A673 (cell line): ENCODE data around the gene SH3BGRL3. TPM values are rescaled to one million over a fixed set of nuclear protein-coding genes. Genes with fewer than 3 reads are reported as not detected.

ENCODE experiments used
- BruUV-seq: library from RNA; stranded (reverse); fragments of 400-500 nt; replicated peaks from 2 replicates; lab custom pipeline; 2021; lab: Mats Ljungman, UMichigan
- CTCF ChIA-PET: fragments of 300-600 bp; sonication (Branson Sonifier 250); formaldehyde crosslinking; loops from one replicate; lab custom pipeline; 2022; ENCODE audit warnings: antibody characterized with exemption; lab: Charles Lee
- POLR2A ChIA-PET: fragments of 300-600 bp; sonication (Branson Sonifier 250); formaldehyde crosslinking; loops from one replicate; lab custom pipeline; 2022; ENCODE audit warnings: antibody characterized with exemption; ENCODE audit not compliant: low non-redundant PET; lab: Charles Lee
- DNase-seq: peaks from one replicate; pipeline ENCODE4 v3.0.0-alpha.2; 2015; ENCODE audit warnings: low spot score
- H3K27ac ChIP-seq: fragments of 200-600 bp; sonication (generic); 2 replicates; pipeline ENCODE4 v1.5.1; 2016; ENCODE audit warnings: mixed run types, low read depth, mild to moderate bottlenecking, mixed read lengths, antibody characterized with exemption, low read length; ENCODE audit not compliant: poor library complexity, severe bottlenecking
- H3K27me3 ChIP-seq: fragments of 200-600 bp; sonication (generic); replicated peaks from 2 replicates; pipeline ENCODE4 v1.6.1; 2017; ENCODE audit warnings: mixed run types, low read depth, mild to moderate bottlenecking, mixed read lengths, antibody characterized with exemption, low read length; ENCODE audit not compliant: insufficient read depth, poor library complexity
- H3K36me3 ChIP-seq: fragments of 200-600 bp; sonication (generic); 2 replicates; pipeline ENCODE4 v1.6.1; 2016; ENCODE audit warnings: mixed run types, mild to moderate bottlenecking, mixed read lengths, antibody characterized with exemption, low read length; ENCODE audit not compliant: insufficient read depth, poor library complexity, severe bottlenecking
- H3K4me1 ChIP-seq: fragments of 200-600 bp; sonication (generic); 2 replicates; pipeline ENCODE4 v1.6.1; 2017; ENCODE audit warnings: mixed run types, mild to moderate bottlenecking, mixed read lengths, antibody characterized with exemption, low read length; ENCODE audit not compliant: insufficient read depth, poor library complexity, severe bottlenecking
- H3K4me3 ChIP-seq: fragments of 200-600 bp; sonication (generic); 2 replicates; pipeline ENCODE4 v1.5.1; 2016; ENCODE audit warnings: low read depth, mixed run types, mild to moderate bottlenecking, mixed read lengths, low read length; ENCODE audit not compliant: poor library complexity, severe bottlenecking
- H3K9me3 ChIP-seq: fragments of 200-600 bp; sonication (generic); 2 replicates; pipeline ENCODE4 v1.6.1; 2016; ENCODE audit warnings: mixed run types, low read depth, mild to moderate bottlenecking, mixed read lengths, antibody characterized with exemption, low read length; ENCODE audit not compliant: poor library complexity, severe bottlenecking
- EZH2 ChIP-seq: fragments of 200-600 bp; sonication (generic); IDR thresholded peaks from 2 replicates; pipeline ENCODE4 v1.6.1; 2017; ENCODE audit warnings: borderline replicate concordance, low read depth, mild to moderate bottlenecking, mixed read lengths, antibody characterized with exemption, low read length; ENCODE audit not compliant: poor library complexity, severe bottlenecking
- intact Hi-C: fragments of 100-400 bp; cut with micrococcal nuclease; formaldehyde crosslinking; loops from one replicate; pipeline ENCODE4 v1.10.0; 2022; ENCODE audit not compliant: unreplicated experiment
- total RNA-seq: library from RNA; stranded (reverse); gene quantifications from 2 replicates; pipeline ENCODE4 v1.2.3, GENCODE V29; 2021
- TF ChIP-seq, protein P1 (sequence below): fragments of 300-800, 200-600 bp; sonication (generic); conservative IDR thresholded peaks from 2 replicates; pipeline ENCODE4 v1.5.1; 2017; ENCODE audit warnings: low read depth, mild to moderate bottlenecking, antibody characterized with exemption, low read length, moderate library complexity, mixed read lengths

Gene SH3BGRL3
- total RNA-seq, 1 experiment from 2014 or later, result 138 TPM

DNA sequence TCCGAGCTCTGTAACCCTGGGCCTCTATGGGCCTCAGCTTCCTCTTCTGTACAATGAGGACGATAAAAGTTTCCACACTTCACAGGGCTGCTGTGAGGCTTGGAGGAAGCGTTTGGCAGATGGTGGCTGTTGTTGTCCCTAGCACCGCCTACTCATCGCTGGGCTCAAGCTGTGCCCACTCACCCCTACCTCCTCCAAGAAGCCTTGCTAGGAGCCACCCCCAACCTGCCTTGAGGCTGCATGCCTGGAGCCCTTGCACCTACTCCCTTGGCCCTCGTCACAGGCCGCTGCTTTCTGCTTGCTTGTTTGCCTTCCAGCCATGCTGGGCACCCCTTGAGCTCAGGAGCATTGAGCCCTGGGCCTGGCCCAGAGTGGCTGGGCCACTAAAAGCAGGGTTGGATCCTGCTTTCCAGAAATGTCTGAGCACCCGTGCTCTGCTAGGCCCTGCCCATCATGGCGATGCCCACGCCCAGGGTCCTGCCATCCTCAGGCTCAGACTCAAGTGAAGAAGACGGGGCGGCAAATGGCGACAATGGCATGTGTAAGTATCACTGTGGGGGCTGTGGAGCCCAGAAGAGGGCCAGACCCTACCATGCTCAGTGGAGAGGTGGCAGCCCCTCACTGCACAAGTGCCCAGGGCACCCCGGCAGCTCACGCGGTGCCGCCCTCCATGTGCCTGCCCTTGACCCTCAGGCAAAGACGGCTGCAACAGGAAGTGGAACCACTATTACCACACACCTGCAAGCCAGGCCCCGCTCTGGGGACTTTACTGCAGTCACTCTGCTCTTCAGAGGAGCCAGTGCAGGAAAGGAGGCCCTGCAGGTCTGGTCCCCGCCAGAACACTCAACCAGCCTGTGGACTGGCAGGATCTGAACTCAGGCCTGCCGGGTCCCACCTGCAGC, 9.5 kb downstream of the SH3BGRL3 start:
- Histone ChIP-seq H3K27me3 (no peaks in the 10 kb centered on the region), H3K4me3 (no peak overlapping the region), H3K9me3 (no peaks in the 10 kb centered on the region), H3K4me1 (peaks cover 9% of the 10 kb centered on the region), H3K36me3 (no peaks in the 10 kb centered on the region), H3K27ac (no peak overlapping the region)
- intact Hi-C loops, result loop anchor here (5.0 kb wide), 1 partner anchor 128 kb away; no protein-coding TSS in a partner anchor
- DNase-seq, result no peak
- TF ChIP-seq EZH2, result no peak
- TF ChIP-seq, protein P1, sequence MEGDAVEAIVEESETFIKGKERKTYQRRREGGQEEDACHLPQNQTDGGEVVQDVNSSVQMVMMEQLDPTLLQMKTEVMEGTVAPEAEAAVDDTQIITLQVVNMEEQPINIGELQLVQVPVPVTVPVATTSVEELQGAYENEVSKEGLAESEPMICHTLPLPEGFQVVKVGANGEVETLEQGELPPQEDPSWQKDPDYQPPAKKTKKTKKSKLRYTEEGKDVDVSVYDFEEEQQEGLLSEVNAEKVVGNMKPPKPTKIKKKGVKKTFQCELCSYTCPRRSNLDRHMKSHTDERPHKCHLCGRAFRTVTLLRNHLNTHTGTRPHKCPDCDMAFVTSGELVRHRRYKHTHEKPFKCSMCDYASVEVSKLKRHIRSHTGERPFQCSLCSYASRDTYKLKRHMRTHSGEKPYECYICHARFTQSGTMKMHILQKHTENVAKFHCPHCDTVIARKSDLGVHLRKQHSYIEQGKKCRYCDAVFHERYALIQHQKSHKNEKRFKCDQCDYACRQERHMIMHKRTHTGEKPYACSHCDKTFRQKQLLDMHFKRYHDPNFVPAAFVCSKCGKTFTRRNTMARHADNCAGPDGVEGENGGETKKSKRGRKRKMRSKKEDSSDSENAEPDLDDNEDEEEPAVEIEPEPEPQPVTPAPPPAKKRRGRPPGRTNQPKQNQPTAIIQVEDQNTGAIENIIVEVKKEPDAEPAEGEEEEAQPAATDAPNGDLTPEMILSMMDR, result no peak
- POLR2A ChIA-PET, result no interaction called here
- BruUV-seq, result no TSS peak
- CTCF ChIA-PET, result no interaction called here

DNA sequence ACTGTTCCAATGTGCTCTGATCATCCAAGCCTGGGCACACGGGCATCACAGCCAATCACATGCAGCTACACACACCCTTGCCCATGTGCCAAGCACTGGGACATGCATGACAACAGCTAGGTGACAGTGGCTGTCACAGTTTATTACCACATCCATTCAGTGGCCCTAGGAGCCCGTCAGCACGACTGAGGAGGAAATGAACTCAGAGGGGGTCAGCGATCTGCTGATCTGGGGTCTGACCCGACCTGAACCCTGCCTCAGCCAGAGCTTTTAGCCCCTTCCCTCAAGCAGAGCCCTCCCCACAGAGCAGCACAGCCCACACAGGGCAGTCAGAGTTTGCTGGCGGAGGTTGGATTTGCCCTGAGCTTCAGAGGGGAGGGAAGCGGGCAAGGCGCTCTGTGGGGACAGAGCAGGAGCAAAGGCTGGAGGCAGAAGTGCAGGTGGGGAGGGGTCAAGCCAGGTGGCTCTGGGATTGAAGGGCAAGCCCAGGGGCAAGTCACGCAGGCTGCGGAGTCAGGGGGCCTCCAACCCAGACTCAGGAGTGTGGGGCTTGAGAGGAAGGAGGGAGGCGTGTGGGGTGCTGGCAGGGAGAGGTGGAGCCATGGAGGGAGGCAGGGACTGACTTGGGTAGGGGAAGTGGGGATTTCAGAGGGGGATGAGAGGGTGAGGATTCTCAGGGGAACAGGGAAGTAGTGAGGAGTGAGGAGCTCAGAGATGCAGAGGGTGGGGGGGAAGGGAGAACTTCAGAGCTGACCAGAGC, 10.4 kb downstream of the SH3BGRL3 start:
- no peaks in the 10 kb centered on the region for H3K36me3 ChIP-seq
- H3K9me3 ChIP-seq, result no peaks in the 10 kb centered on the region
- no peak overlapping the region for H3K27ac ChIP-seq
- CTCF ChIA-PET, result no interaction called here
- no peak overlapping the region for H3K4me3 ChIP-seq
- no peak for DNase-seq
- intact Hi-C loops, result no loop called here
- POLR2A ChIA-PET, result no interaction called here
- peaks cover under 1% of the 10 kb centered on the region for H3K4me1 ChIP-seq
- TF ChIP-seq EZH2, result no peak
- TF ChIP-seq, protein P1, result no peak
- BruUV-seq, result no TSS peak
- H3K27me3 ChIP-seq, result no peaks in the 10 kb centered on the region

DNA sequence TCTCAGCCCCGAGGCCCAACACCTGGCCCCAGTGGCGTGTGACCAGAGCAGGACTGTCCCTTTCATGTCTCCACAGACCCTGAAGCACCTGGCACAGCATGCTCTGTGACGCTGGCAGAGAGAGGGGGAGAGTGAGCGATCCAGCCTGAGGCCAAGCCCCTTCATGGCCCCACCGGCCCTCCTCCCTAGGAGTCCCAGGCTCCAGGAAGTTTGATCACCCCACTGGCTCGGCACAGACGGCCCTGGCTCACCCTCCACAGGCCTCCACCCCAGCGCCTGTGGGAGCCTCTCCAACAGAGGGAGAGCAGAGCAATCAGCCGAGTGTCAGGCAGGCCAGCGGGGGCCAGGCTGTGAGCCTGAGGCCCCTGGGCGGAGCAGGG, 11.0 kb downstream of the SH3BGRL3 start:
- Histone ChIP-seq H3K9me3 (no peaks in the 10 kb centered on the region), H3K27ac (no peak overlapping the region), H3K4me1 (no peaks in the 10 kb centered on the region), H3K36me3 (no peaks in the 10 kb centered on the region), H3K27me3 (no peaks in the 10 kb centered on the region), H3K4me3 (no peak overlapping the region)
- no TSS peak for BruUV-seq
- intact Hi-C loops, result no loop called here
- TF ChIP-seq, protein P1, result no peak
- no peak for TF ChIP-seq EZH2
- CTCF ChIA-PET, result no interaction called here
- POLR2A ChIA-PET, result no interaction called here
- no peak for DNase-seq
